Inflammatory macrophage treated with lipopolysaccharide for 4 hours (primary cell): Measurements from ENCODE around the gene AGAP1.
"Not testable (repeated sequence)": the region's sequence is repeated elsewhere in the genome, so short reads cannot be mapped to it uniquely, and the experiment has no call there.

Experiments used
- DNase-seq: peaks from one replicate; pipeline ENCODE4 v3.0.0-alpha.2; 2020

The AGAP1 gene

DNA sequence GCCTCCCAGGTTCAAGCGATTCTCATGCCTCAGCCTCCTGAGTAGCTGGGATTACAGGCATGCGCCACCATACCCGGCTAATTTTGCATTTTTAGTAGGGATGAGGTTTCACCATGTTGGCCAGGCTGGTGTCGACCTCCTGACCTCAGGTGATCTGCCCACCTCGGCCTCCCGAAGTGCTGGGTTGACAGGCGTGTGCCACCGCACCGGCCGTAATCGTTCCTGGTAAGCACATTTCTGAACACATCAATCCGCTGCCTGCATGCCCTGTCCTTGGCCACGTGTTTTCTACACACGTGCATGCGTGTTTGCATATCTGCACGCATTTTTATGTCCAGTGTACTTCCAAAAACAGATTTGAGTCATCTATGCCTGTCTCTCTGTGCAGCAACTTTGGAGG, 597.0 kb downstream of the AGAP1 start:
- not testable (repeated sequence) for DNase-seq

DNA sequence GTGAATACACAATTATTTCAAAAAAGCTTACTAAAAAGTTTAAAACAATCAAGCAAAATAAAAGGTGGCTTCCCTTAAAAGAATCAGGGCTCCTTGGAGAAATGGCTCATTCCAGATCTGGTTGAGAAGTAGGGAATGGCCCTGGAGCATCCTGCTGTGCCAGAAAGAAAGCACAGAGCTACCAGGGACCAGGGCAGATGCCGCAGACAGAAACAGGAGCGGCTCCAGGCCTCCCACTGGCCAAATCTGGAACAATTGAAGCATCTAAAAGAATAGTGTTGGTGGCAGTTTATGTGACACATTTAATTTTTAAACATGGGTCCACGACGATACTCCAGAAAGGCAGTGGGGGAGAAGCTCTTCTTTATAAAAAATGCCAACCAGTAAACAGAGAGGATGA, 598.9 kb downstream of the AGAP1 start:
- DNase-seq = no peak

DNA sequence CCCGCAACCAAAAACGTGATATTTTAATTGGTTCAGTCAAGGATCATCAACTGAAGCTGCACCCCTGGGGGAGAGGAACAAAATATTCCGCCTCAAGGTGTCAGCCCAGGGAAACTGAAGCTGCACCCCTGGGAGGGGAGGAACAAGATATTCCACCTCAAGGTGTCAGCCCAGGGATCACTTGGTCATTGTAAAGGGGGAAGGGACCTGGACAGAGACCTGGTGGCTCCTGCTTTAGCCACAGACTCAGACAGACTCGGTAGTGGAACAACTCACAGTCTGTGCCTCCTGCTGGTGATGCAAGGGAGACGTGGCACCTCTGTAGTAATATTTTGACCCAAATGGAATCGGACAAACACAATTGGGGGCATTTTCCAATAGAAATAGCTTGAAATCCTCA, 599.3 kb downstream of the AGAP1 start:
- DNase-seq = no peak

DNA sequence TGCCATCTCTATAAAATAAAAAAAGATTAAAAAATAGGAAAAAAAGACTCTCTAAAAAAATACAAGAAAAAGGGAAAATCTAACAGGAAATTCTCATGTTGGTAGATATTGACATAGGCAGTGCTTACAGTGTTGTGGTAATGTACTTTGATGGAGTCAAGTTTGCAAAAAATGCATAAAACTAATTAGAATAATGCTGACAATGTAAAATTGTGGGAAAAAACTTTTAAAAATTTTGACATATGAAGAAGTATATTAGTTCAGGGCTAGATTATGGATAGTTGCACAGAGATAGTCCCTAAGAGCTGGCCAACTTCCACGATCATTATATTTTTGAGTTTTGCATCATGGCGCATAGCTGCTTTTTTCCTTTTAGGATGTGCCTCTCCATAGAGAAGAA, 601.7 kb downstream of the AGAP1 start:
- no peak for DNase-seq

DNA sequence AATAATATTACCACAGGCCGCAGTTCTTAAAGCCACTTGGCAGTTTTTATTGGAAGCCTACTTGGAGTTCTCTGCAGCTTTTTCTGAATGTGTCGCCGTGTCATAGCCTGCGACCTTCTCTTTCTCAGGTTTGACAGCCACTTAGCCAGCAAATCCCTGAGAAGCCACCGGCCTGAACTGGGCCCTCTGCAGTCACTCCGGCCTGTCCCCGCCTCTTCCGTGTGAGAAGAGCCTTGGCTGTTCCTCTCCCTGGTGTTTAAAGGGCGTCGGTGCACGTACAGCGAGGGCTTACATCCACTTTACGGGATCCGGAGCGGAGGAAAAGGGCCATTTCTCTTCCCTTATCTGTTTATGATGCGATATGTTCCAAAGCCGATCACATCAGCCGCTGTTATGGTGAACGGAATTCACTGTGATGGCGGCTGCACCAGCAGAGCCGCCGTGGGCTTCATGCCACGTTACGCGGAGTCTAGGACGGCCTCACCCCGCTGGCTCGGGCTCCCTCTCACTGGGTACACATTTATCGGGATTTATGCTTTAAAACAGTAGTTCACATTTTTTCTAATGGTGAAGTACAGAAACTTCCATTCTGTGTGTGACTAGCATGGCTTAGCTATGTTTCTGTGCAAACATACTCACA, 607.6 kb downstream of the AGAP1 start:
- DNase-seq = no peak

DNA sequence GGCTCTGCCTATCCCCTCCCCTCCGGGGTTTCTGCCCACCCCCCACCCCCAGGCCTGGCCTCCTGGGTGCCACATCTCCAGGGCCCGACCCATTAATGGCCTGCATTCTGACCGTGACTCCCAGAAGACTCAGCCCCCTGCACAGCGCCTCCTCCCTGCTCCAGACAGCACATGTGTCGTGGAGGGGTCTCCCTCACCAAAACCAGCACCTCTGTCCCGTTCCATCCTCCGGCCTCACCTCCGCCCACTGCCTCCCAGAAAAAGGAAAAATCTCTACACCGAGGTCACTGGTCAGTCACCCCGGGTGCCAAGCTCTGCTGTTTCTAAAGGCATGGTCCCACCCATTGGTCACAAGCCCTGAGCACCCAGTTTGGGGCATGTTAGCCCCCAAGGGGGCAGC, 609.1 kb downstream of the AGAP1 start:
- DNase-seq = no peak

DNA sequence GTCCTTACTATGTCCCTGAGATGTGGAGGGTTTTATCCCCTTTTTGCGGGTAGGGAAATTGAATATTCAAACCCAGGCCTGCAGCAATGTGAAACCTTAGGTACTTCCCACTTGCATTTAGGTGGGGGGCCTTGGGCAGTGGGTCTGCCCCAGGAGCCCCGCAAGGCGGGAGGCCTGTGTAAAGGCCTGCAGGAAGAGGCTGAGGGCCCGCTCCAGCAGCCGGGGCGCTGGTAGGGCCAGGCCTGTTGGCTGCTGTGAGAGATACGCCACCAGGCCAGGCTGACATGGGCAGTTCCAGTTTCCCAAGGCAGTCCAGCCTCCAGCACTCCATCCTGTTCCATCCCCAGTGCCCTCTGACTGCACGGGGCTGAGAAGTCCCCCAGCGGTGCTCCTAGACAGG, 610.1 kb downstream of the AGAP1 start:
- DNase-seq = no peak

DNA sequence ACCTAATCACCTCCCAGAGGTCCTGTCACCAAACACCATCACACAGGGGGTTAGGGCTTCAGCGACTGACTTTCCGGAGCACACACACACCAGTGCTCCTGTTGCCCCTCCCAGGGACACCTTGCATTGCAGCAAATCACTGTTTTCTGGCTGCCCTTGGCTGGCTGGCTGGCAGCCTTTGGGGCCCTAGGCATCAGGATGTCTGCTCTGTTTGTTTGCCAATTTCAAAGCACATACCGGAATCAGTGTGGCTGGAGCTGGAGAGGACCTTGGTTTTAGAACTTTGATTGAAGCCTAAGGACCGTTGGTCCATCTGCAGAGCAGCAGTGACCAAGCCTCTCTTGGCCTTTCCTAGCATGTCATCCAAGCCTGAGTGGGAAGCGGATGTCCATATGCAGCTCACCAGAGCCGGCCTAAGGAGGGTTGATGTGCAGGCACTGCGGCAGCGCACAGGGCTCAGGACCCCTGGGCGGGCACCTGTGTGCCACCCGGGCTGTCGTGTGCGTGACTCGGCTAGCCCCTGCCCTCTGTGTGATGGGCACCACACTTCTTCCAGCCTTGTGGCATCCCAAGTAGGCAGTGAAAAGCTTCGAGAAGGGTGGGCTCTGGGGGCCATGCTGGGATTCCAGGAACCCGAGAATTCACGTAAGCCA, 612.2 kb downstream of the AGAP1 start:
- no peak for DNase-seq

DNA sequence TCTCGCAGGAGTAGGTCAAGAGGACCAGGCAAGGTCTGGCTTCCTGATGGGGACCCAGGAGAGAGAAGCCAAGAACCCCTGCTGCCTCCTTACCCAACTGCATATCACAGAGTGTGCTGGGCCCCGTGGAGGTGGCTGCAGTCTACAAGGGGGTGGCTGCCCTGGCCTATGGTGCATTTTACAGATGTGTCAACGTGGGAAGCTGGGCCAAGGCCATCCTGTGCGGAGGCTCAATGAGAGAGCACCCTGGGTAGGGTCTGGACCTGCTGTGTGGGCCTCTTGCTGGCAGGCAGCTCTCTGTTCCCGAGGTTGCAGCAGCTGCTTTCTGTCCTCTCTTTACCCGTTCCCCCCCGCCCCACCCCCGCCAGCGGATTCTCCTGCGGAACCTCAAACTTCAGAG, 612.9 kb downstream of the AGAP1 start:
- no peak for DNase-seq

DNA sequence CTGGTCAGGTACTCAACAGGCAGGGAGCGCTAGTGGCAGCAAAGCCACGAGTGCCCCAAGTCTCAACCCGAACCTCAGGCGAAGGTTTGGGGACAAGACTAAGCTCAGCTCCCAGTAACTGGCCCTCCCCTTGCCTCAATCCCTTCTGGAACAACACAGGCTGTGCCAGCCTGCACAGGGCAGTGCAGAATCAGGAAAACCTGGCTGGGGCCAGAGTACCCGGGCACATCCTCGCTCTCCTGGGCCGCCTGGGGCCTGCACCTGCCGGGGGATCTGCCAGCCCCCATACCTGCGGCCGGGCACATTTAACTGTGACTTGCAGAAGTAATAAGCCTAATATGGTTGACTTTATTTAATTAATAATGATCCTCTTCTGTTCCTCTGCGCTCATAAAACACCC, 613.7 kb downstream of the AGAP1 start:
- DNase-seq = no peak

DNA sequence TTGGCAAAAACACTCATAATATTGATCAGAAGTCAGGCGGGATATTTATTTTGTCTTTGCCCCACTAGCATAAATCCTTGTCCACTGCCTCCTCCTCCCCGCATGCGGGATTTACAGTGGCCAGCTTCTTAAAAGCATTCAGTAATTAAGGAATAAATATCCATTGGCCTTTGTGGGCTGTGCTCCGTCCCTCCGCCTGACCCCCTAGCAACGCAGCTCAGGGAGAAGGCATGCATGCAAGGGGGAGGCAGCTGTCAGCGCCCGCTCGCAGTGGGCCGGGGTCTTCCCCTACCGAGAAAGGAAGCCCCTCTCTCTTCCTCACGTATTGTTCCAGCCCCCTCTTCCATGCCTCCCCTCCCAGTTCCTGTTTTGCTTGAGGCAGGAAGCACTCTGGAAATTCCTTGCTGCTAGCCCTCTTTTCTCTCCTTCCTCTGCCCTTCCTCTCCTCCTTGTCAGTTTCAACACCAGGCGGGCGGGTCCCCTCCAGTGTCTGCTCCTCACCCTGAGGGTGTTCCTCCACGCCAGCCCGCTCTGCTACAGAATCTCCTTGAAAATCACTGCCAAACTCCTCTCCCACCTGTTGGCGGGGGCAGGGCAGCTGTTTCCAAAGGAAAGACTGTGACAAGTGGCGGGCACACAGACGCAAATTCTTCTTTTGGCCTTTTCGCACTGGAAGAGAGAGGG, 614.2 kb downstream of the AGAP1 start:
- DNase-seq = no peak

DNA sequence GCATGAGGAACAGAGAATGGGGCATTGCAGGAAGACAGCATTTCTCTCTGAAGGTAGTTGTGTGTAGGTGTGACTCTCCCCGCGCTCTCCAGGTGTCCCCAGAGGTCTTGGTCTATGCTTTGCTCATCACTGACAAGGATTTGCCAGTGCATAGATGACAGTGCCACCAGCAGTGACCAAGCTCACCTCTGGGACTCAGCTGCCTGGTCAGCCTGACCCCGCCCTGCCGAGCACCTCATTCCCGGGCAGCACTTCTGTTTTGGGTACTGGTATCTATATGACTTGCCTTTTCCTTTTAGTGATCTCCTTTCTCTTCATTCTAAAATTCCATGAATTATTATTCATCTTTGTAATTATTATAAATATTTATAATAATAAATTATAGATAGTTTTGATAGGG, 615.2 kb downstream of the AGAP1 start:
- no peak for DNase-seq

DNA sequence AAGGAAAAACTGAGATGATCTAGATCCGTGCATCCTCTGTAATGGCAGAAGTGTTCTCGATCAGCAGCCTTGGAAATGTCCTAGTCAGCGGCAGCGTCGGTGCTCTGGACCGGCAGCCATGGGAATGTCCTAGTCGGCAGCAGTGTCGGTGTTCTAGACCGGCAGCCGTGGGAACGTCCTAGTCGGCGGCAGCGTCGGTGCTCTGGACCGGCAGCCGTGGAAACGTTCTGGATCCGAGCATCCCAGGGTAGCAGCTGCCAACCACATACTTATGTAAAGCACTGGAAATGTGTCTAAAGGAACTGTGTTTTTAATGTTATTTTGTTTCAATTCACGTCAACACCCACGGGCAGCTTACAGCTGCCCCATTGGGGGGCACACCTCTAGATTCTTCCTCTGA, 615.6 kb downstream of the AGAP1 start:
- DNase-seq = no peak

DNA sequence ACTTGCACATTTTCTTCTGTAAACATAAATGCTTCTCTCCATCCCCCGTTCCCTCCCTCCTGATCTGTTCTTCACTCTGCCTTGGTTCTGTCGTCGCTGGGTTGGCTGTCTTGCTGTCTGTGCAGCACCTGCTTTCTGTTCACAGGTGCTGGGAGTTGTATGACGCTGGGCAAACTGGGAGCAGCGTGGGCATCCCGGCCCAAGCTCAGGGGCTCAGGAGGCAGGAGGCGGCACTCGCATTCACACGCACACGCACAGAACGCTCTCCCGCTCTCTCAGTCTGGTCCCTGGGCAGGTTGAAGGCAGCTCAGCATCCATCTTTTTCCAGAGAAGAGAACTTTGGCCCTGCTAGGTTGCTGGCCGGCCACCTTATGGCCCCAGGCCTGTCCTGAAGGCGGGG, 618.6 kb downstream of the AGAP1 start:
- no peak for DNase-seq

DNA sequence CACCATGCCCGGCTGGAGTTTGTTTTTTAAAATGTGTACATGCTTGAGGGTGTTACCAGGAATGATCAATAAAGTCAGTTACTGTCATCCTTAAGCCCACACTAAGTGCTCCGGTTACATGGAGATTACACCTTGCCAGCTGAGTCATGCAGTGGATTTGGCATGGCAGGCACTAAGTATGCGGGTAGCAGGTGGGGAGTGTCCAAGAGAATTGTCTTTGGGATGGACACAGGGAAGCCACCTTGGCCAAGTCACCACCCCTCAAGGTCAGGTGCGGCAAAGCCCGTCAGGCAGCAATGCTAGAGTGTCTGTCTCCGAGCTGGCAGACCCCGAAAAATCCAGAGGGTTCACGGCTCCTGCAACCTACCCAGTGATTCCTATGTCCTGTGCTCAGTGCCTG, 619.6 kb downstream of the AGAP1 start:
- DNase-seq = no peak

DNA sequence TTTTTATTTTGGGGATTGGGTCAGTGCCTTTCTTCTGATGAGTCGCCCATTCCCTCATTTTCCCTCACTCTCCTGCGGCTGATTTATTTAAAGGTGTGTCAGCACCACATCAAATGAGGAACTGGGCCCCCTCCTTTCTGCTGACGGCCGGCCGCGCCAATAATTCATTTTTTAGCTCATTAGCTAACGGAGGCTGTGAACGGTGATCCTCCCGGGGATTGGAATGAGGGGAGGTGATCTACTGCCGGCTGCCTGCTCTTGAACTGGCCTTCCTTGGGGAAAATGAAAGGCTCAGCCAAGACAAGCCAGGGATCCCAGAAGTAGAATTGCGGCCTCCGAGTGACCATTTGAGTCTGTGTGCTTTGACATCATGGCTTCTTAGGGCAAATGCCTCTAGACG, 620.1 kb downstream of the AGAP1 start:
- no peak for DNase-seq

DNA sequence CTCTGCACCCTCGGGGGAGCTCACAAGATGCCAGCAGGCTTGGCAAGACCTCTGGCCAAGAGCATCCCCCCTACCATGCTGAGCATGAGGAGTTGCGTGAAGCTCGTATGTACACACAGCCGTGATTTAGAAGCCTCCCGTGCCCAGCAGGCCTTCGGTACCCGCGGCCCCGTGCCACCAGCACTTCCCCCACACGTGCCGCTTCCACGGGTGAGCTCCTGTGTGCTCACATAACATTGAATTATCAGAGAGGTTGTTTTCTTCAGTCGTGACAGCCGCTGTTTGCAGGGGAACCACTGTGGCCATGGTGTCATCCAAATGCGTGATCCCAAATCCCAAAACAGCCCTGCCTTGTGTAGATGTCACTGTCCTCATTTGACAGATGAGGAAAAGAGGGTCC, 621.1 kb downstream of the AGAP1 start:
- no peak for DNase-seq

DNA sequence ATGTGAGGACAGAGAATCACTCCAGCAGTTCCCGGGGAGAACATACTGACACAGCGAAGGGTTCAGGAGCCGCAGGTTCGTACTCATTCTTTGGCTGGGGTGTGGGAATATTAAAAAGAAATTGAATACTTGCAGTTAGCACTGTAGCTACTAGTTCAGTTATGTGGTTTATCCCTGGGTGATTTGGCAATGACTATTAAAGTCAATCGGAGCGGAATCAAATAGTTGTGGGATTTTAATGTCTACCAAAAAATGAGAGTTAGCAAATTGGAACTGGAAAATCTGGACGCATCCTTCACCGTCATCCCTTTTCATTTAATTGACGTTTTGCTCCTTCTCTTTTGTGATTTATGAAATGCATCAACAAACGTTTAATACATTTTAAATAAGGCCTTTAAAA, 623.6 kb downstream of the AGAP1 start:
- DNase-seq = no peak

DNA sequence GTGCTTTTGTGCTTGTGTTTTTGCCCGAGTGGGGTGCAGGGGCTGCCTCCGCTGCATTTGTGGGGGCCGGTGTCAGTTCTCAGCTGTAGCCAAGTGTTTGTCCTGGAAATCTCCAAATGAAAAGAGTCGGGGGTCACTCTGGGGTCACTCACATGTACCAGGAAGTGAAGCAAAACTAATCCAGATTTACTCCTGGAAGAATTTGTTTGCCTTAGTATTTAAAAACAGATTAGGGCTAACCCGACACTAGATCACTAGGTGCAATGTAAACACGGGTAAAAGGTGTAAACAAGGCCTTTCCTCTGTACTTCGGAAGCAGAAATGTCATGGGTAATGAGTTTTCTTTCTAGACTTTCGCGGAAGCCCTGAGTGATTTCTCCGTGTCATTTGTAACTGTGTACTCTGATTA, 624.0 kb downstream of the AGAP1 start:
- no peak for DNase-seq

DNA sequence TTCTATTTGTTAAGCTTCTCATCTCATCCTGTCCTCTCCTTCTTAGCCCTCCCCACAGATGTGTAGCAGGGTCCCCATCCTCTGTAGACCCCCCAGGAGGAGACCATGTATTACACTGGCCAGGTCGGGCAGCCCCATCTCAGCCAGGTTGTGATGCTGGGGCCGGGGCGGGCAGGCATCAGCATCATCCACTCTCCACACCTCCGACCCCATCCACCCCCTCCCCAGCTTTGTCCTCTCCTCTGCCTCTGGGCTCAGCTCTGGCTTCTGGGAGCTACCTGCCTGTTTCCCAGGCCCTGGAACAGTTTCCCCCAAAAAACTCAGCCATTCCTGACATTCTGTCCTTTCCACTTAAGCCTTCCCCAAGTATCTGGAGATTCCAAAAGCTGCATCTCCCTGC, 625.2 kb downstream of the AGAP1 start:
- DNase-seq = no peak

DNA sequence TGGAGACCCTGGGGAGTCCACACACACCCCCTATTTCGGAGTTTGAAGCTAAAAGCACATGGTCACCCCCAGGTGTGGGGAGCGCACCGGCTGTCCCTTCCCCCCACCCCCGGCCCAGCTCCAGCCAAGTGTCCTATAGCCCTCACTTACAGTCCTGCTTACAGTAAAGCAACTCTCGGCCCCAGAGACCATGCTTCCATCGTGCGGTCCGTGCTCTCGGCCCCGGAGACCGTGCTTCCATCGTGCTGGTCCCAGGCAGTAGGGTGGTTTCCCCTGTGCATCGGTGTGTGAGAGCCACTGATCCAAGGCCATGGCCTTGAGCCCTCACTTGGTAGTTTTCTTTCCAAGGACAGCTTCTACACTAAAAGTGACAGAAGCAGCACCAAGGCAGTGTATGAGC, 625.6 kb downstream of the AGAP1 start:
- DNase-seq = no peak

DNA sequence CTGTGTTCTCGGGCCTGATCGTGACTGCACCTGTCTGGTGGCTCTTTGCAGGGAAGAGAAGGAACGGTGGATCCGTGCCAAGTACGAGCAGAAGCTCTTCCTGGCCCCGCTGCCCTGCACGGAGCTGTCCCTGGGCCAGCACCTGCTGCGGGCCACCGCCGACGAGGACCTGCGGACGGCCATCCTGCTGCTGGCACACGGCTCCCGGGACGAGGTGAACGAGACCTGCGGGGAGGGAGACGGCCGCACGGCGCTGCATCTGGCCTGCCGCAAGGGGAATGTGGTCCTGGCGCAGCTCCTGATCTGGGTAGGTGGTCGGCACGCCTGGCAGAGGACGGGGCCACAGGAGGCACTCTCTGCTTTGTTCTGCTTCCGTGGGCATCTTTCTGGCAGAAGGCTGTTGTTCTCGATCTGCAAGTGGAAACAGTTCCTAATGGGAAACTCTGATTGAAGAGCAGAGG, 626.3 kb downstream of the AGAP1 start:
- DNase-seq = no peak

DNA sequence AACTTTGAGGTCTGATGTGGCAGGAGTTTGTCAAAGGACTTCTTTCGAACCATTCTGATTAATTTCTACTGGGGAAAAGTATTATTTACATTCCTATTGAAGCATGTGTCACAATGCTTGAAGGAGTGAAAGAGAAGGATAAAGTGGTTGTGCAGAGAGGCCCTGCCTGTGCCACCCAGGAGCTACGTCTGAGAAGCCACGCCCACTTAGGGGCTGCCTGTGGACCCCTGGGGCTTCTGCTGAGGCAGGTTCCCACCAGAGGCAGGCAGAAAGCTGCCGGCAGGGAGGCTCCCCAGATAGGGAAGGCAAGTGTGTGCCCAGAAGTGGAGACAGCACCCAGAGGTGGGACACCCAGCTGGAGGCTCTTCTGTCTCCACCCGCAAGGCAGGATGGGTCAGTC, 627.0 kb downstream of the AGAP1 start:
- no peak for DNase-seq

DNA sequence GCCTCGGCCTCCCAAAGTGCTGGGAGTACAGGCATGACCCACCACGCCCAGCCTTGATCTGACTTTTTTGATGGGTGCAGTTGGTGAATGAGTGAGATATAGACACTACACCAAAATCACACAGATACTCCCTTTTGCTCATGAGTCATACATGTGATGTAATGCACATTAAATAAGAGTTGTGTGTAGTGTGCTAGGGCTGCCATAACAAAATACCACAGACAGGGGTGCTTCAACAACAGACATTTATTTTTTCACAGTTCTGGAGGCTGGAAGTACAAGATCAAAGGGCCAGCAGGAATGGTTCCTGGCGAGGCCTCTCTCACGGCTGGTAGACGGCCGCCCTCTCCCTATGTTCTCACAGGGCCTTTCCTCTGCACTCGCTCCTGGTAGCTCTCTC, 627.7 kb downstream of the AGAP1 start:
- no peak for DNase-seq

DNA sequence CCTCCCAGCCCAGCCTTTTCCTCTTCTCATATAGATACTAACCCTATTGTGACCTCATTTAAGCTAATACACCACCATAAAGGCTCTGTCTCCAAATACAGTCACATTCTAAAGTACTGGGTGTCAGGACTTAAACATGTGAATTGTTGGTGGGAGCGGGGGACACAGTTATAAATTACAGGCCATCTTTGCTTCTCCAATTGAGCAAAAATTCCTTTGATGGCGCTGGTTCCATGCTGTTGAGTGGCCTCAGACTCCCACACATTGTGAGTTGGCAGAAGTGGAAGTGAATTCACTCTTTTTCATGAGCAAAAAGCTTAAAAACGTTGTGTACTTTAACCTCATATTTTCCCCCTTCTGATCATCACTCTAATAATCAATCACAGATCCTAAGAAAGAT, 628.4 kb downstream of the AGAP1 start:
- DNase-seq = no peak
